GF-D8 (cell line): ENCODE measurements around the gene EVI2B.
A peak's percentile ranks its signal among the peaks of the same experiment; 100 is the strongest.
"Not testable (repeated sequence)": the region's sequence is repeated elsewhere in the genome, so short reads cannot be mapped to it uniquely, and the experiment has no call there.

ENCODE experiments used
- DNase-seq: peaks from one replicate; lab custom pipeline; 2025; lab: John Stamatoyannopoulos, UW

Gene EVI2B, protein sequence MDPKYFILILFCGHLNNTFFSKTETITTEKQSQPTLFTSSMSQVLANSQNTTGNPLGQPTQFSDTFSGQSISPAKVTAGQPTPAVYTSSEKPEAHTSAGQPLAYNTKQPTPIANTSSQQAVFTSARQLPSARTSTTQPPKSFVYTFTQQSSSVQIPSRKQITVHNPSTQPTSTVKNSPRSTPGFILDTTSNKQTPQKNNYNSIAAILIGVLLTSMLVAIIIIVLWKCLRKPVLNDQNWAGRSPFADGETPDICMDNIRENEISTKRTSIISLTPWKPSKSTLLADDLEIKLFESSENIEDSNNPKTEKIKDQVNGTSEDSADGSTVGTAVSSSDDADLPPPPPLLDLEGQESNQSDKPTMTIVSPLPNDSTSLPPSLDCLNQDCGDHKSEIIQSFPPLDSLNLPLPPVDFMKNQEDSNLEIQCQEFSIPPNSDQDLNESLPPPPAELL

DNA sequence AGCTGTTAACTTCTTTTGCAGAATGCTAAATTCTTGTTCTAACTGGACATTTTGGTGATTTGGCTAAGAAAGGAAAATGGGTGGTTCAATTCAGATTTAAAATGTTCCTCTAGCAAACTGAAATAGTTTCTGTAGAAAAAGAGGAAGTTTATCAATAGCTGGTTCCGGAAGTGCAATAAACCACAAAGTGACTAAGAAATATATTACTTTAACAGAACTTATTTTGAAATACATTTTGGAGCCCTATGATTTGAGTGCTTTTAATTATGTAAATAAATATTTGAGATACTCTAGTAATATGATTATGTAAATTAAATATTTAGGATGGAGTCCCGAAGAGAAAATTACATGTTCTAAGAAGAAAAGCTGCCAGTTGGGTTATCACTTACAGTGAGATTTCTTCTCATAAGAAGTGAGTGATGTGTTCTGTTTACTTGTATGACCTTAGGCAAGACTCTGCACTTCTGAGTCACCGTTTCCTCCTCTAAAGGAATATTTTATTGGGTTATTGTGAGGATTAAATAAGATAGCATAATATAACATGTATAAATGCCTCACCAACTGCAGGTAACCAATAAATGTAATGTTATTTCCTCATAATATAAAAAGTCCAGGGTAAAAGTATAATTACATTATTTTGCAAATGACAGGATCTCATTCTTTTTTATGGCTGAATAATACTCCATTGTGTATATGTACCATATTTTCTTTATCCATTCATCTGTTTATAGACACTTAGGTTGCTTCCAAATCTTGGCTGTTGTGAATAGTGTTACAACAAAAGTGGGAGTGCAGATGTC is at the start of gene EVI2B:
TSS of gene EVI2B (minus strand) at position 73 of the 800 bp plus-strand sequence. CDS start 8,445 bp downstream, outside the sequence.
- DNase-seq = peak; percentile 91

GRCh38 chr17:31357839-31358394 is 44.1 kb upstream of the EVI2B start:
- no peak for DNase-seq

DNA sequence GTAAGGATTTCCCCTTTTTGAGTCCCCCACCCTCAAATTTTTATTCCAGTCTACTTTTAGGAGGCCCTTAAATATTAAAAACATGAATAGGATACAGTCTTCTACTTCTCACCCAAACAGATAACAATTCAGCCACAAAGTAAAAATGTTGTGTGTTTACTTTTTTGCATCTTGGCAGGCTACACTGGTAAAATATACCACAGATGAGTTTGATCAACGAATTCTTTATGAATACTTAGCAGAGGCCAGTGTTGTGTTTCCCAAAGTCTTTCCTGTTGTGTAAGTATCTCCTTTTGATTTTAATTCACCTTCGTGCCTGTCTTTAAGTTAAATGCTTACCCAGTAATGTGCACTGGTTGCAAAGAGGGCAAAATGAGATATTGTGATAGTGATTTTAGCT is 43.2 kb upstream of the EVI2B start:
- DNase-seq = no peak

GRCh38 chr17:31355935-31356334 is 42.1 kb upstream of the EVI2B start:
- DNase-seq = no peak

- DNase-seq = no peak
These were observed 35.6 kb upstream of the EVI2B start for GRCh38 chr17:31349454-31349853.

DNA sequence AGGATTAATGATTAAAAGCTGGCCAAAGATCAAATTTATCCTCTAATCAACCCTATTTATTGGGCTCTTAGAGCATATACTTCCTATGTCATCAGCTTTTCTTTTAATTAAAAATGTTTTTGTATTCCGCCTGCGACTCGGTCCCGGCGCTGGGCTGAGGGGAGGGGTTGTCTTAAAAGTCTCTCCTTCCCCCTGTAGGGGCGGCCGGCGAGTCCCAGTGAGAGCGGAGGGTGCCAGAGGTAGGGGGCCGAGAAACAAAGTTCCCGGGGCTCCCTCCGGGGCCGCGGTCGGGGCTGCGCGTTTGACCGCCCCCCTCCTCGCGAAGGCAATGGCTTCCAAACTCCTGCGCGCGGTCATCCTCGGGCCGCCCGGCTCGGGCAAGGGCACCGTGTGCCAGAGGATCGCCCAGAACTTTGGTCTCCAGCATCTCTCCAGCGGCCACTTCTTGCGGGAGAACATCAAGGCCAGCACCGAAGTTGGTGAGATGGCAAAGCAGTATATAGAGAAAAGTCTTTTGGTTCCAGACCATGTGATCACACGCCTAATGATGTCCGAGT is 31.4 kb upstream of the EVI2B start:
- DNase-seq = not testable (repeated sequence)

DNA sequence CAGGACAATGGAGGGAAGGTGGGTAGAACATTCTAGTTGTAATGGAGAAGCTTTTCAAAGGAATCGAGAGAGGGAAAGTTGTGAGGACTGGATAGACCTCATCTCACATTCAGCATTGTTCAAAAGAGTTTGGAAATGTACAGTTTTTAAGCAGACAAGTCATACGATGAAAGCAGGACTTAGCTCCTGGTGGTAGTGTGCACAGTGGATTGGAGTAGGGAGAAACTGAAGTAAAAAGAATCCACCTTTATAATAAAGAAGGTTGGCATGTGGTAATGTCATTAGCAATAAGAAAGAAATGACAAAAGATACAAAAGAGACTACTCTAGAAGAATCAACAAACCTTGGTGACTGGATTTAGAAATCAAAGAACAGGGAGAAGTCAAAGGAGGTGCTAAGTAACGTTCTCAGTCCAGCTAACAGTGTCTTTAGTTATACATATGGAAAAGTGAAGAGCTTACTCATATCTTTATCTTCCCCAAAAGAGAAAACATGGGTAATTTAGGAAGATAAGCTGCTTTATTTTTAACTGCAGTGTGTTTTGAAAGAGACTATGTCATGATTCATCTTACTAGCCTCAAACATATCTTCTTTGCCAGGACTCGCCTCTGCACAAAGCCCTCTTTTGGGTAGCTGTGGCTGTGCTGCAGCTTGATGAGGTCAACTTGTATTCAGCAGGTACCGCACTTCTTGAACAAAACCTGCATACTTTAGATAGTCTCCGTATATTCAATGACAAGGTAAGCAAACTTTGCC is 26.2 kb upstream of the EVI2B start:
- no peak for DNase-seq

DNA sequence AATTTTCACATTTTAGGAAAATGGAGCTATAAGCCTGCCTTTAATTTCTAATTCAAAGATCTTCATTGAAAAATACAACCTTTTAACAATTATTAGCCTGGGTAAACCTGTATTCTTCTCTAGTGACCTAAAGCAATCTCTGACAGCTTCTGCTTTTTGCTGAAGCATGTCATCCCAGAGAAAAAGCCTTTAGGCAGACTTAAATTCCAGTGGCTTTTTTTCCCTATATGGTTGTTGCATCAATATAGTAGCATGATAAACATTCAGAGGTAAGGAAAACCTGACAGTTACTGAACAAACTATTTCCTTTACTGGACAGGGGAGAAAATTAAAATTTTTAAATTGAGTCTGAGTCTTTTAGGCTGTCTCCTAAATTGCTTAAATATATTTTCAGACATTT is 15.4 kb upstream of the EVI2B start:
- DNase-seq = no peak

DNA sequence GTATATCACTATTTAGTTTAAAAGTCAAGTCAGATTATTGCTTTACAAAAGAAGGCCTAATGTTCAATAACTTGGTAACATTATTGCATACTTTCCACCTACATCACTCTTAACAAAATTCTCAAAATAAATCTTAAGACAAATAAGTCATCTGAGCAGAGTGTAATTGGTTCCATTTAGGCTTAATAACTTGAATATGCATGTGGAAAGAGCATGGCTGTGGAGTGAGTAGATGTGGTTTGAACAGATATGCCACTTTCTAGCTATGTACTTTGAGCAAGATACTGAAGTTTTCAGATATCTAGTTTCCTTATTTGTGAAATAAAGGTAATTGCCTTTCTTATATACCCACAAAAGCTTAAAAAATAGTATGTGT is 14.3 kb upstream of the EVI2B start:
- no peak for DNase-seq

- DNase-seq = no peak
These were observed 13.8 kb upstream of the EVI2B start for GRCh38 chr17:31327534-31328159.

- DNase-seq = no peak
These were observed 9.7 kb upstream of the EVI2B start for GRCh38 chr17:31323551-31323950.

GRCh38 chr17:31321966-31322365 is 8.1 kb upstream of the EVI2B start:
- no peak for DNase-seq

GRCh38 chr17:31321481-31321880 is 7.6 kb upstream of the EVI2B start, which contains the start of gene EVI2A:
TSS of gene EVI2A (minus strand) at chr17:31321622. CDS start at chr17:31319013, 2,609 bp downstream.
- peak; percentile 78 for DNase-seq

DNA sequence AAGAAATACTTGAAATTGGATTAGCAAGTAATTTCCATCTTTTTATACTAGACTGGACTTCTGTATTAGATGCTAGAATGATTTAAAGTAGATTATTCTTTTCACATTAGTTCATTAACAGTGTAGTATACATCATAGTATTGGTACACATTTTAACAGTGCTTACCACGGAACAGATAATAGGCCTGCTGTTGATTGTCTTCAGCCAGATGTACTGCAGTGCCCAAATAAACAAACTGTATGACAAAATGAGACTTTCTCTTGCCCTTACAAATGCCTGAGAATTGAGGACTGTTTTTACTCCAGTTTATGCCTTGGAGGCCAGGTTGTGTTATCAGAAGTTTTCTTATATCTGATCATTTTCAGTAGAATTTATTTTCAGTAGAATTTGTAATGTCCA is 6.9 kb upstream of the EVI2B start:
- no peak for DNase-seq

- no peak for DNase-seq
These were observed 6.4 kb upstream of the EVI2B start for GRCh38 chr17:31320241-31320640.

- peak; percentile 0 for DNase-seq
These were observed 5.2 kb upstream of the EVI2B start for GRCh38 chr17:31318851-31319661.

- DNase-seq = peak; percentile 19
These were observed 4.5 kb upstream of the EVI2B start for GRCh38 chr17:31318298-31318801.

- DNase-seq = no peak
These were observed 887 bp upstream of the EVI2B start for GRCh38 chr17:31314782-31315100.

- not testable (repeated sequence) for DNase-seq
These were observed 1.6 kb downstream of the EVI2B start for GRCh38 chr17:31312223-31312622.

DNA sequence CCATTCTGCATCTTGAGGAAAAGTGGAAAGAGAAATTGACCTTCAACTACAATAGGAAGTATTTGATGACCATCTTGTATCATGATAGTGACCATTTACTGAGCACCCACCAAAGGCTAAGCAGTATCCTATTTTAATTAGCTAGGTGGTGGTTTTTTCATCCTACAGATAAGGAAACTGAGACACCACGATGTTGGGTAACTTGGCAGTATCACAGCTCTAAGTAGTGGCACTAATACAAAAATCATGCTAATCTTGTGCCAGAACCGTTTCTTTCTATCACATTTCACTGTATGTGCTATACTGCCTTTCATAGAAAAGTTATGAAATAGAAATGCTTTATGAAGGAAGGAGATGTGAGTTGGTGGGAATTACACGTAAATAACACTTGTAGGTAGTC is 2.3 kb downstream of the EVI2B start:
- DNase-seq = peak; percentile 2
